Ramos (cell line): ENCODE results near the gene RPL29.

Source experiments
- in situ Hi-C: fragments of 300-500 bp; cut with MboI; formaldehyde crosslinking; loops from one replicate; pipeline ENCODE4 v1.14.3; 2022; ENCODE audit warnings: low sequenced_read_pairs; ENCODE audit not compliant: unreplicated experiment

Gene RPL29

GRCh38 chr3:51986010-51986947 lies 9.4 kb downstream of the RPL29 start:
- in situ Hi-C loops = no loop called here

GRCh38 chr3:51985063-51985462 lies 10.6 kb downstream of the RPL29 start:
- in situ Hi-C loops = no loop called here

GRCh38 chr3:51984269-51984647 lies 11.4 kb downstream of the RPL29 start:
- in situ Hi-C loops = no loop called here

- in situ Hi-C loops = no loop called here
Measured at GRCh38 chr3:51983578-51984268, 12.0 kb downstream of the RPL29 start.

GRCh38 chr3:51982838-51983577 lies 12.7 kb downstream of the RPL29 start, which contains the start of gene ACY1:
Gene ACY1, plus strand, starts transcription at chr3:51983535. Its CDS starts 530 bp downstream, at chr3:51984065.
- in situ Hi-C loops = no loop called here

- in situ Hi-C loops = no loop called here
Measured at GRCh38 chr3:51982352-51982837, 13.3 kb downstream of the RPL29 start.

- in situ Hi-C loops = no loop called here
Measured at GRCh38 chr3:51980253-51980652, 15.4 kb downstream of the RPL29 start.

- in situ Hi-C loops = no loop called here
Measured at GRCh38 chr3:51978143-51978502, 17.6 kb downstream of the RPL29 start.

- in situ Hi-C loops = no loop called here
Measured at GRCh38 chr3:51977446-51978142, 18.1 kb downstream of the RPL29 start.

- in situ Hi-C loops = no loop called here
Measured at GRCh38 chr3:51975852-51976549, 19.7 kb downstream of the RPL29 start.

GRCh38 chr3:51974963-51975851 lies 20.5 kb downstream of the RPL29 start, which contains the start of gene ABHD14A:
Gene ABHD14A, plus strand, starts transcription at chr3:51975064. Its CDS starts 72 bp downstream, at chr3:51975136.
- in situ Hi-C loops = no loop called here

GRCh38 chr3:51974277-51974962 lies 21.3 kb downstream of the RPL29 start:
- in situ Hi-C loops = no loop called here

GRCh38 chr3:51971350-51971749 lies 24.3 kb downstream of the RPL29 start:
- in situ Hi-C loops = no loop called here

- in situ Hi-C loops = no loop called here
Measured at GRCh38 chr3:51970606-51971300, 24.9 kb downstream of the RPL29 start.

- in situ Hi-C loops = no loop called here
Measured at GRCh38 chr3:51969841-51970240, 25.9 kb downstream of the RPL29 start.

- in situ Hi-C loops = no loop called here
Measured at GRCh38 chr3:51968883-51969678, 26.6 kb downstream of the RPL29 start.
